ENCODE results near the gene FBXL17.

DNA sequence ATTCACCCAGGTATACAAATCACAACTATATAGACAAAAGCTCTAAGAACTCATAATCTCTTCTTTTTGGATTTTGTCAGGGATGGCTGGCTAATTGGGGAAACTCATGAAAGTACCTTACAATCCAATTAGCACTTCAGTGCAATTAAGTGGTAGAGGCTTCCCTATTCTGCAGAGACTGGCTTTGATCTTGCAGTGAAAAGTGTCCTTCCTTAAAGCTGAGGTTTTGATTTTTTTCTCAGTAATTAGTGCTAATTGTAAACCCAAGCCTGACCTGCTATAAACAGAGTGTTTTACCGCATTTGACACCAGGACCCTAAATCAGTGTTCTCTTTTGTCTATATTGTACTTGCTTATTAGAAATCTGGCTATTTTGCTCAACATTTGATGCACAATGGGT lies 417.2 kb downstream of the FBXL17 start:
- TF ChIP-seq, protein P1, sequence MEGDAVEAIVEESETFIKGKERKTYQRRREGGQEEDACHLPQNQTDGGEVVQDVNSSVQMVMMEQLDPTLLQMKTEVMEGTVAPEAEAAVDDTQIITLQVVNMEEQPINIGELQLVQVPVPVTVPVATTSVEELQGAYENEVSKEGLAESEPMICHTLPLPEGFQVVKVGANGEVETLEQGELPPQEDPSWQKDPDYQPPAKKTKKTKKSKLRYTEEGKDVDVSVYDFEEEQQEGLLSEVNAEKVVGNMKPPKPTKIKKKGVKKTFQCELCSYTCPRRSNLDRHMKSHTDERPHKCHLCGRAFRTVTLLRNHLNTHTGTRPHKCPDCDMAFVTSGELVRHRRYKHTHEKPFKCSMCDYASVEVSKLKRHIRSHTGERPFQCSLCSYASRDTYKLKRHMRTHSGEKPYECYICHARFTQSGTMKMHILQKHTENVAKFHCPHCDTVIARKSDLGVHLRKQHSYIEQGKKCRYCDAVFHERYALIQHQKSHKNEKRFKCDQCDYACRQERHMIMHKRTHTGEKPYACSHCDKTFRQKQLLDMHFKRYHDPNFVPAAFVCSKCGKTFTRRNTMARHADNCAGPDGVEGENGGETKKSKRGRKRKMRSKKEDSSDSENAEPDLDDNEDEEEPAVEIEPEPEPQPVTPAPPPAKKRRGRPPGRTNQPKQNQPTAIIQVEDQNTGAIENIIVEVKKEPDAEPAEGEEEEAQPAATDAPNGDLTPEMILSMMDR (IDR thresholded peaks at IDR 0.05): no peak
- no peak for TF ChIP-seq EZH2 (IDR thresholded peaks at IDR 0.05; ENCODE audit: borderline replicate concordance, insufficient read depth, low read depth, low read length, poor library complexity, severe bottlenecking)
